IMR-90 (cell line): ENCODE measurements around the gene SLC38A7. TPM values are rescaled to one million over a fixed set of nuclear protein-coding genes. Genes with fewer than 3 reads are reported as not detected.

Source experiments
- ATAC-seq: fragments of 200-7000 bp; cut with Tn5 transposase; 2 replicates; pipeline ENCODE4 v1.9.1; 2020; ENCODE audit warnings: low read depth, mild to moderate bottlenecking, moderate library complexity
- BruUV-seq: library from RNA; stranded (reverse); fragments of 400-500 nt; replicated peaks from 2 replicates; lab custom pipeline; 2021; lab: Mats Ljungman, UMichigan
- CTCF ChIA-PET: fragments of 300-600 bp; formaldehyde crosslinking; extraction: SDS; loops from one replicate; lab custom pipeline; 2021; ENCODE audit warnings: antibody characterized with exemption; lab: Yijun Ruan, JAX
- POLR2A ChIA-PET: fragments of 300-600 bp; sonication (Branson Sonifier 250); formaldehyde crosslinking; loops from one replicate; lab custom pipeline; 2022; ENCODE audit warnings: antibody characterized with exemption; ENCODE audit not compliant: unreplicated experiment; lab: Charles Lee
- DNase-seq: peaks from one replicate; pipeline ENCODE4 v3.0.0; 2013
- H2AFZ ChIP-seq: replicated peaks from 2 replicates; pipeline ENCODE3; 2013; ENCODE audit warnings: low read length, mild to moderate bottlenecking; ENCODE audit not compliant: poor library complexity
- H2AK5ac ChIP-seq: 2 replicates; pipeline ENCODE4 v1.6.1; 2013; ENCODE audit warnings: low read depth, low read length, inconsistent platforms
- H2AK9ac ChIP-seq: replicated peaks from 2 replicates; pipeline ENCODE3; 2013; ENCODE audit warnings: mild to moderate bottlenecking, low read depth, low read length, moderate library complexity; ENCODE audit not compliant: poor library complexity
- H2BK120ac ChIP-seq: 2 replicates; pipeline ENCODE4 v1.6.1; 2013; ENCODE audit warnings: low read depth, low read length, inconsistent platforms
- H2BK15ac ChIP-seq: 3 replicates; pipeline ENCODE4 v1.6.1; 2013; ENCODE audit warnings: low read depth, low read length, inconsistent platforms
- H2BK20ac ChIP-seq: 2 replicates; pipeline ENCODE4 v1.6.1; 2013; ENCODE audit warnings: low read depth, mild to moderate bottlenecking, inconsistent platforms, low read length, moderate library complexity
- H2BK5ac ChIP-seq: 2 replicates; pipeline ENCODE4 v1.6.1; 2013; ENCODE audit warnings: mild to moderate bottlenecking, low read depth, low read length, inconsistent platforms; ENCODE audit not compliant: poor library complexity, severe bottlenecking
- H3K14ac ChIP-seq: replicated peaks from 2 replicates; pipeline ENCODE4 v1.6.1; 2013; ENCODE audit warnings: low read depth, low read length, inconsistent platforms
- H3K18ac ChIP-seq: 2 replicates; pipeline ENCODE4 v1.6.1; 2013; ENCODE audit warnings: low read depth, low read length, control low read depth
- H3K23ac ChIP-seq: 2 replicates; pipeline ENCODE4 v1.6.1; 2013; ENCODE audit warnings: low read depth, low read length, inconsistent platforms
- H3K27ac ChIP-seq: 2 replicates; pipeline ENCODE4 v1.5.1; 2013; ENCODE audit warnings: mild to moderate bottlenecking, control low read depth, low read length; ENCODE audit not compliant: insufficient read depth
- H3K27me3 ChIP-seq: 2 replicates; pipeline ENCODE4 v1.6.1; 2013; ENCODE audit warnings: low read length; ENCODE audit not compliant: control insufficient read depth, insufficient read depth
- H3K36me3 ChIP-seq: 2 replicates; pipeline ENCODE4 v1.6.1; 2013; ENCODE audit warnings: low read length, mixed read lengths; ENCODE audit not compliant: control insufficient read depth, insufficient read depth
- H3K4ac ChIP-seq: 2 replicates; pipeline ENCODE4 v1.6.1; 2013; ENCODE audit warnings: low read depth, low read length, inconsistent platforms
- H3K4me1 ChIP-seq: 2 replicates; pipeline ENCODE4 v1.6.1; 2013; ENCODE audit warnings: low read length, mixed read lengths; ENCODE audit not compliant: control insufficient read depth, insufficient read depth
- H3K4me2 ChIP-seq: 2 replicates; pipeline ENCODE4 v1.6.1; 2013; ENCODE audit warnings: low read depth, mild to moderate bottlenecking, control low read depth, low read length, moderate library complexity
- H3K4me3 ChIP-seq: 2 replicates; pipeline ENCODE4 v1.5.1; 2013; ENCODE audit warnings: low read depth, mild to moderate bottlenecking, control low read depth, low read length, moderate library complexity; ENCODE audit not compliant: insufficient read depth
- H3K56ac ChIP-seq: 2 replicates; pipeline ENCODE4 v1.6.1; 2013; ENCODE audit warnings: low read length, inconsistent platforms; ENCODE audit not compliant: insufficient read depth; ENCODE audit errors: extremely low read depth
- H3K79me1 ChIP-seq, 2 experiments: 2 replicates each; pipeline ENCODE4 v1.6.1; 2013; ENCODE audit warnings: low read length in 2 of 2, inconsistent platforms in 1 of 2, low read depth in 1 of 2
- H3K9ac ChIP-seq: 2 replicates; pipeline ENCODE4 v1.6.1; 2013; ENCODE audit warnings: low read depth, low read length, control low read depth
- H3K9me1 ChIP-seq: 2 replicates; pipeline ENCODE4 v1.6.1; 2013; ENCODE audit warnings: low read length, inconsistent platforms; ENCODE audit not compliant: insufficient read depth
- H3K9me3 ChIP-seq: 2 replicates; pipeline ENCODE4 v1.6.1; 2013; ENCODE audit warnings: low read length; ENCODE audit not compliant: control insufficient read depth, insufficient read depth
- H4K20me1 ChIP-seq: 2 replicates; pipeline ENCODE4 v1.6.1; 2013; ENCODE audit warnings: low read length, inconsistent platforms; ENCODE audit not compliant: insufficient read depth
- H4K5ac ChIP-seq: 2 replicates; pipeline ENCODE4 v1.6.1; 2013; ENCODE audit warnings: mild to moderate bottlenecking, low read depth, low read length, control low read depth
- H4K8ac ChIP-seq, 2 experiments: 2 replicates each; pipeline ENCODE4 v1.6.1; 2013; ENCODE audit warnings: low read depth in 2 of 2, low read length in 2 of 2, control low read depth in 1 of 2, inconsistent platforms in 1 of 2
- H4K91ac ChIP-seq: 2 replicates; pipeline ENCODE4 v1.6.1; 2013; ENCODE audit warnings: low read depth, low read length, inconsistent platforms; ENCODE audit not compliant: insufficient read depth
- BHLHE40 ChIP-seq: fragments of 150-350 bp; IDR thresholded peaks from 2 replicates; pipeline ENCODE4 v1.6.1; 2016; ENCODE audit warnings: mild to moderate bottlenecking, low read depth, low read length
- CEBPB ChIP-seq: IDR thresholded peaks from 2 replicates; pipeline ENCODE4 v1.6.1; 2012; ENCODE audit warnings: low read depth, low read length, improper control_type of control experiment
- ELK1 ChIP-seq: fragments of 150-350 bp; IDR thresholded peaks from 2 replicates; pipeline ENCODE4 v1.6.1; 2016; ENCODE audit warnings: low read depth, mild to moderate bottlenecking, low read length, moderate library complexity, borderline replicate concordance
- MAZ ChIP-seq: IDR thresholded peaks from 2 replicates; pipeline ENCODE4 v1.6.1; 2012; ENCODE audit warnings: low read depth, mild to moderate bottlenecking, low read length, improper control_type of control experiment, moderate library complexity, borderline replicate concordance
- NFE2L2 ChIP-seq: fragments of 150-350 bp; IDR thresholded peaks from 2 replicates; pipeline ENCODE4 v1.6.1; 2016; ENCODE audit warnings: low read depth, mild to moderate bottlenecking, low read length
- RFX5 ChIP-seq: IDR thresholded peaks from 2 replicates; pipeline ENCODE4 v1.8.0; 2012; ENCODE audit warnings: low read depth, mild to moderate bottlenecking, low read length, moderate library complexity
- WGBS, 2 experiments: methylation state at CpG; one replicate each; pipeline versions ENCODE4 v1.1.5 to v1.1.7; 2013; ENCODE audit warnings: missing lambda C conversion rate in 2 of 2; ENCODE audit not compliant: insufficient read length in 1 of 2; ENCODE audit errors: extremely low coverage in 2 of 2; 5-methylcytosine and 5-hydroxymethylcytosine counted together
- dilution Hi-C: fragments of 300-500 bp; cut with HindIII; formaldehyde crosslinking; loops from one replicate; pipeline ENCODE4 v1.14.3; 2018; ENCODE audit warnings: low sequenced_read_pairs; ENCODE audit not compliant: unreplicated experiment
- in situ Hi-C: fragments of 300-500 bp; cut with MboI; formaldehyde crosslinking; loops from 3 replicates; pipeline ENCODE4 v1.14.3; 2019; ENCODE audit warnings: low sequenced_read_pairs, inconsistent platforms, mixed read lengths
- intact Hi-C: fragments of 100-400 bp; cut with micrococcal nuclease; formaldehyde crosslinking; loops from 2 replicates; pipeline ENCODE4 v1.10.0; 2022
- polyA plus RNA-seq, 3 experiments: library from polyadenylated mRNA; depleted of rRNA; stranded (reverse); fragments of >200 nt; gene quantifications; 2 replicates each; pipeline ENCODE4 v1.2.3, GENCODE V29; 2012; ENCODE audit warnings: low replicate concordance in 1 of 3
- total RNA-seq: library from RNA; depleted of rRNA; stranded (reverse); fragments of >200 nt; gene quantifications from 2 replicates; pipeline ENCODE4 v1.2.3, GENCODE V29; 2012

The SLC38A7 gene
- total and polyA plus RNA-seq, 2 of the 4 experiments (the other 2 are of a cell fraction), result 14.7 to 16.4 TPM

- dilution Hi-C loops (no loop called here), in situ Hi-C loops (no loop called here), intact Hi-C loops (no loop called here)
- no peaks in the 10 kb centered on the region for H3K4me1 ChIP-seq
- no CpG with 5 or more reads among the region's 7 CpGs for WGBS, 2 experiments
- no peak overlapping the region for H3K23ac ChIP-seq
- H2BK15ac ChIP-seq, result no peak overlapping the region
- H3K18ac ChIP-seq, result no peak overlapping the region
- no peak overlapping the region for H2AK5ac ChIP-seq
- no peak for ATAC-seq
- BruUV-seq, result no TSS peak
- H3K9me3 ChIP-seq, result no peaks in the 10 kb centered on the region
- no peak overlapping the region for H2AFZ ChIP-seq
- no peak overlapping the region for H3K27ac ChIP-seq
- H2BK5ac ChIP-seq, result no peak overlapping the region
- TF ChIP-seq MAZ (no peak), ELK1 (no peak), CEBPB (no peak), RFX5 (no peak), NFE2L2 (no peak), BHLHE40 (no peak)
- no peak overlapping the region for H3K4ac ChIP-seq
- H3K56ac ChIP-seq, result no peak overlapping the region
- no peaks in the 10 kb centered on the region for H3K9me1 ChIP-seq
- H4K91ac ChIP-seq, result no peak overlapping the region
- no peak overlapping the region for H3K9ac ChIP-seq
- no peak overlapping the region for H3K4me2 ChIP-seq
- H4K5ac ChIP-seq, result no peak overlapping the region
- H3K14ac ChIP-seq, result no peak overlapping the region
- peaks cover 21% of the 10 kb centered on the region for H3K36me3 ChIP-seq
- ChIA-PET POLR2A (no interaction called here), CTCF (no interaction called here)
- no peak overlapping the region for H2BK120ac ChIP-seq
- no peak overlapping the region for H2BK20ac ChIP-seq
- no peak overlapping the region for H4K8ac ChIP-seq
- H3K4me3 ChIP-seq, result no peak overlapping the region
- no peaks in the 10 kb centered on the region for H3K27me3 ChIP-seq
- no peak for DNase-seq
- peaks cover 0 to 19% of the 10 kb centered on the region in 2 experiments; a peak in 2 of 4 replicates for H3K79me1 ChIP-seq
- H2AK9ac ChIP-seq, result no peak overlapping the region
- H4K20me1 ChIP-seq, result peaks cover 51% of the 10 kb centered on the region
These were observed 60.4 kb downstream of the SLC38A7 start for GRCh38 chr16:58624209-58624608.
